Stimulated activated CD4-positive, alpha-beta T cell treated with anti-CD3 and anti-CD28 coated beads, Interleukin-12 subunit alpha, Interleukin-12 subunit beta, amount 100 ng/mL, for 24 hours (primary cell): ENCODE data around the gene SLC9C1.

Source experiments
- DNase-seq, 2 experiments: peaks; one replicate each; pipeline ENCODE4 v3.0.0-alpha.2; 2020; ENCODE audit warnings: low read depth in 2 of 2

Gene SLC9C1

GRCh38 chr3:112306825-112307224, 12.8 kb upstream of the SLC9C1 start:
- no peak for DNase-seq

- no peak for DNase-seq
Observed at GRCh38 chr3:112304611-112305010, 10.6 kb upstream of the SLC9C1 start.

- DNase-seq, result no peak
Observed at GRCh38 chr3:112303764-112304325, 9.8 kb upstream of the SLC9C1 start.

- DNase-seq, result no peak
Observed at GRCh38 chr3:112302881-112303763, 9.1 kb upstream of the SLC9C1 start.

- DNase-seq, result no peak
Observed at GRCh38 chr3:112302150-112302830, 8.3 kb upstream of the SLC9C1 start.

GRCh38 chr3:112298781-112299180, 4.8 kb upstream of the SLC9C1 start:
- DNase-seq, result no peak

GRCh38 chr3:112297714-112298113, 3.7 kb upstream of the SLC9C1 start:
- no peak for DNase-seq

GRCh38 chr3:112289011-112289410, 5.0 kb downstream of the SLC9C1 start:
- DNase-seq, result no peak

- DNase-seq, result no peak
Observed at GRCh38 chr3:112280266-112280665, 13.8 kb downstream of the SLC9C1 start.

GRCh38 chr3:112273536-112273935, 20.5 kb downstream of the SLC9C1 start:
- no peak for DNase-seq

- no peak for DNase-seq
Observed at GRCh38 chr3:112261742-112262141, 32.3 kb downstream of the SLC9C1 start.

GRCh38 chr3:112260563-112260962, 33.5 kb downstream of the SLC9C1 start:
- DNase-seq, result no peak

GRCh38 chr3:112253301-112253971, 40.6 kb downstream of the SLC9C1 start:
- no peak for DNase-seq

- DNase-seq, result no peak
Observed at GRCh38 chr3:112247900-112248299, 46.1 kb downstream of the SLC9C1 start.

GRCh38 chr3:112247350-112247749, 46.7 kb downstream of the SLC9C1 start:
- no peak for DNase-seq

GRCh38 chr3:112233083-112233482, 60.9 kb downstream of the SLC9C1 start:
- no peak for DNase-seq

- DNase-seq, result no peak
Observed at GRCh38 chr3:112231727-112232126, 62.3 kb downstream of the SLC9C1 start.

- no peak for DNase-seq
Observed at GRCh38 chr3:112230033-112230432, 64.0 kb downstream of the SLC9C1 start.

- no peak for DNase-seq
Observed at GRCh38 chr3:112228786-112229185, 65.2 kb downstream of the SLC9C1 start.

GRCh38 chr3:112200317-112200666, 93.7 kb downstream of the SLC9C1 start:
- no peak for DNase-seq

- DNase-seq, result no peak
Observed at GRCh38 chr3:112199622-112200316, 94.2 kb downstream of the SLC9C1 start.

GRCh38 chr3:112197131-112197530, 96.9 kb downstream of the SLC9C1 start:
- no peak for DNase-seq
